Left renal cortex interstitium (tissue), 4 donors: ENCODE measurements around the gene MANSC1. TPM values are rescaled to one million over a fixed set of nuclear protein-coding genes. Genes with fewer than 3 reads are reported as not detected.
"Not testable (repeated sequence)": the region's sequence is repeated elsewhere in the genome, so short reads cannot be mapped to it uniquely, and the experiment has no call there.

Source experiments
- DNase-seq, 4 donors: peaks; one replicate each; pipeline ENCODE4 v3.0.0-alpha.2; 2013; ENCODE audit warnings: low read depth in 4 of 4, low spot score in 2 of 4, missing footprints in 1 of 4
- polyA plus RNA-seq, 4 donors: library from polyadenylated mRNA; unstranded; fragments of 120-200 nt; gene quantifications; one replicate each; pipeline ENCODE4 v1.2.1, GENCODE V29; 2013; ENCODE audit not compliant: insufficient read length in 4 of 4

Gene MANSC1
- polyA plus RNA-seq, 4 donors, result 28.2 to 35.6 (median 31.9) TPM

DNA sequence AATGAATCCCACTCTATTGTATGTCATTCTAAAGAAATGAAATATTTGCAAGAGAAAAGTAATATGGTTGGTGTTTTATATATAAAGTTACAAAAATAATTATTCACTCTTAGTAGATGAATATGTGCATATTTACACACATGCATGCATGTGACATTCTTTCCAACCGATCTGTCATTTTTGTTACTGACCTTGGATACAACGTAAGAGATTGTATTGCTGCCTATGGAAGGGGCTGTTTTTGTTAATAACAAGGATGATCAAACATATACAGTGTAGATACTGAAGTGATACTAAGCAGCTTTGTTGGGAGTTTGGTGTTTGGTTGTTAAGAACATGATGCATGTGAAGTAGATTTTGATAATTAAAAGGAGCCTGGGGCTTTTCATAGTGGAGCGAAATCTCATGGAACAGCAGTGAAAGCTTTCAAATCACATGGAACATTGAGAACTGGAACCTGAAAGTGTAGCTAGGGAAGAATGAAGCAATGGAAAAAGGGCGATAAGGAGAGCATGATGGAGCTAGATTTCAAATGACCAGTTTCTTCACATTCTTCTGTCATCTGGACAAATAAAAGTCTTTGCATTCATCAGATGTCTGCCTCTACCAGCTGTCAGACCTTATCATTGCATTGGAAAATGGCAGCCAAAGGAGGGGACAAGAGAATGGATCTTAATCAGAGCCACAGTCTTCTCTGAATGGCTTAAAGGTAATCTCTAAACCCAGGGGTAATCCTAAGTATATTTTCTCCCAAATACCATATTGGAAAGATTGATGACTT, 16.8 kb upstream of the MANSC1 start:
- DNase-seq, result no peak

DNA sequence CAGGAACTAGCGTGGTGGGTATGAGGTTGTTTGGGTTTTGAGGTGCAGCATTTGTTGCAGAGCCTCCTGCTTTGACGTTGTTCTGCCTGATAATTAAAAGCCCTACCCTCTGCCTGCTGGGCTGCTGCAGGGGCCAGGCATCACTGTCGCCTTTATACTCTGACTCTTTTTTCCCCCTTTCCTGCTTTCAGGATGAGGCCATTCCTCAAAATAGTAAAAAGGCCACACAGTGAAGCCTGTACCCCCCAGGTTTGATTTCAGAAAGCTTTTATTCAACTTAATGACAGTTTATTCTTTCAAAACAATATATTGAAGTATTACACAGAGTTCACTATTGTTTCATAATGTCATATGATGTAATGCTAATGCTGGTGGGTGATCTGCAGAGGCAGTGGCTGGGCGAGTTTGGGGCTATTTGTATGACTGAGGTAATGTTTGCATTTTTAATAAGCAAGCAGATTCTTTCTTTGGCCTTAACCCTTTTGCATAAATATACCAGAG, 15.9 kb upstream of the MANSC1 start:
- DNase-seq, result no peak

- DNase-seq, result no peak
Observed at GRCh38 chr12:12365446-12365802, 15.4 kb upstream of the MANSC1 start.

- no peak for DNase-seq
Observed at GRCh38 chr12:12364787-12365445, 14.9 kb upstream of the MANSC1 start.

- no peak for DNase-seq
Observed at GRCh38 chr12:12358528-12358927, 8.5 kb upstream of the MANSC1 start.

DNA sequence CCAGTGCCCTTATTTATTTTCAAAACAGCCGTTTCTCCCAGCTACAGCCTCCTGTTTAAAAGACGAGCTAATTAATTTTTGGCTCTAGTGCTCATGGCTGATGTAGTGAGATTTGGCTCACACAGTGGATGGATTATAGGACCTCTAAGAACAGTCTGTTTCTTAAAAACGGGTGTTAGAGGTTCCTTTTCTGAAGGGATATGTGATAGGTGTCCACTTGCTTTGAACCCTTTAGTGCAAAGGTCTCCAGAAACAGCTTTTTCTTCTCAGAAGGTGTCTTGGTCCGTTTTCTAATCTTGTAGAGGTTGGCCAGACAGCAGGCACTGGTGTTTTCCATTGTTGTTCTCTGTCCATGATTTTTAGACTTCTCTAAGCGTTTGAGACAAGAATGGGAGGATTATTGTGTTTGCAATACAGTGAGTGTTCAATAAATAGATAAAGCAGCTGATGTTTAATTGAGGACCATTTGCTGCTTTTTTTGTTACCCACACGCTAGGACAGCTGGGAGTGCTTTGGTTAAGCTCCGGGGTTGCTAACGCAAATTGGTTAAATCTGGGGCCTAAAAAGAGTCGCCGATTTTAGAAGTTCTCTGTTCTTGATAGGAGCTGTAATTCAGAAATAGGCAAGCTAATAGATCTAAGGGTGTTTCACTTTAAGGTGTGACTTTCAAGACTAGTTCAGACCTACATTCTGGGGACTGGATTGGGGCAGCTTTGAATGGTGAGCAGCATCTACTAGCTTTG, 7.8 kb upstream of the MANSC1 start:
- DNase-seq, result peak in 2 of 4 donors; percentile 34 to 55

DNA sequence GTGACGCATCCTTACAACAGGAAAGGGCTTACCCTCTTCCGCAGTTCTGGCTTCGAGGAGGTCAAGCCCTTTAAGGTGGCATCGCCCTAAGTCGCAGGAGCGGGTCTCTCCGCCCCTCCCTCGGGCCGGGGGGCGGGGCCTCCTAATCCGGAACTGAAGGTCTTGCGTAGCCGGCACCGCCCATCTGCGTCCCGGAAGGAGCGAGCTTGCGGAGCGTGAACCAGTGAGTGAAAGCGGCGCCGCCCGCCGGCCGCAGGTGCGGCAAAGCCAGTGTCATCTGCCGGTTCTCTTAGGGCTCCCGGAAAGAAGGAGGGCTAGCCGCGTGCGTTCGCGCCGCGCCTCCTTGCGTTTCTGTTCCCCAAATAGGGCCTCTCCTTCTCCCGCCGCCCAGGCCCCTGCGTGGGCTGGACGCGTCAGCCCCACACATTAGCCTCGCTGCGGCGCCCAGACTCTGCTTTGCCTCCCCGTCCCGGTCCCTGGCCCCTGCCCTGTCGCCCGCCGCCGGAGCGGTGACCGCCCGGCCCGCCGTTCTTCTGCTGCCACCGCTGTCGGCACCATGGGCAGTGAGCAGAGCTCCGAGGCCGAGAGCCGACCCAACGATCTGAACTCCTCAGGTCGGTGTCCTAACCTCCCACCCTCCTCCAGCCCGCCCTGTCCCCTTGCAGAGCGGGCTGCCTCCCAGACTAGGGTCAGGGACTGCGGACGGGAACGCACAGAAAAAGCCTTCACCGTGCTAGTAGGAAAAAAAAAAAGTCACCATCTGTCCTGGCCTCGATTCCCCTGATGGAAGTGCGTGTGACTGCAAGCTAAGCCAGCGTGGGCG, 7.1 kb upstream of the MANSC1 start, which contains the start of gene BORCS5:
TSS of gene BORCS5 (plus strand) at position 183 of the 823 bp plus-strand sequence. CDS start at position 557, 374 bp downstream.
- DNase-seq, result peak; percentile 65 to 90 (median 84)

- DNase-seq, result no peak
Observed at GRCh38 chr12:12356467-12356895, 6.4 kb upstream of the MANSC1 start.

- DNase-seq, result no peak
Observed at GRCh38 chr12:12353807-12354206, 3.8 kb upstream of the MANSC1 start.

DNA sequence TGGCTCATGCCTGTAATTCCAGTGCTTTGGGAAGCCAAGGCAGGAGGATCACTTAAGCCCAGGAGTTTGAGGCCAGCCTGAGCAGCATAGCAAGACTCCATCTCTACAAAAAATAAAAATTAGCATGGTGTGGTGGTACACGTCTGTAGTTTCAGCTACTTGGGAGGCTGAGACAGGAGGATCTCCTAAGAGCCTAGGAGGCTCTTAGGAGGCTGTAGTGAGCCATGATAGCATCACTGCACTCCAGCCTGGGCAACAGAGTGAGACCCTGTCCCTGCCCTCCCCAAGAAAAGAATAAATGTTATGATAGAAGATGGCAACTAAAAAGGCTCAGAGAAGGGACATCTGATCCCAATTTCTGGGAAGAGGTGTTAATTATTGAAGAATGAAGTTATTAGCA, 3.2 kb upstream of the MANSC1 start:
- no peak for DNase-seq

DNA sequence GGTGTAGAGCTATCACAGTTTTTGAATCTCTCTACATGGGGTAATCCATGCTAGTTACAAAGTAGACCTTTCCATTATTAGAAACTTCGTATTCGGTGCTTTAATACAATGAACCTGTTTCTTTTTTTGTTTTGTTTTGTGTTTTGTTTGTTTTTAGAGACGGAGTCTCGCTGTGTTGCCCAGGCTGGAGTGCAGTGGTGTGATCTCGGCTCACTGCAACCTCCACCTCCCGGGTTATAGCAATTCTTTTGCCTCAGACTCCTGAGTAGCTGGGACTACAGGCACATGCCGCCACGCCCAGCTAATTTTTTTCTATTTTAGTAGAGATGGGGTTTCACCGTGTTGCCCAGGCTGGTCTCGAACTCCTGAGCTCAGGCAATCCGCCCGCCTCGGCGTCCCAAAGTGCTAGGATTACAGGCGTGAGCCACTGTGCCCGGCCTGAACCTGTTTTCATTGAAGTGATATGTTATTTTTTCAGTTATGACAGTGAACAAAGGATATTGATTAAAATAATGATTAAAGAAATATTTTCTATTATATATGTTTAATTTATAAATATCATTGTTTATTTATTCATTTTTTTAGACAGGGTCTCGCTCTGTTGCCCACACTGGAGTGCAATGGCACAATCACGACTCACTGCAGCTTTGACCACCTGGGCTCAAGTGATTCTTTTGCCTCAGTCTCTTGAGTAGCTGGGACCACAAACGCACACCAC, 1.6 kb upstream of the MANSC1 start:
- DNase-seq, result not testable (repeated sequence)

DNA sequence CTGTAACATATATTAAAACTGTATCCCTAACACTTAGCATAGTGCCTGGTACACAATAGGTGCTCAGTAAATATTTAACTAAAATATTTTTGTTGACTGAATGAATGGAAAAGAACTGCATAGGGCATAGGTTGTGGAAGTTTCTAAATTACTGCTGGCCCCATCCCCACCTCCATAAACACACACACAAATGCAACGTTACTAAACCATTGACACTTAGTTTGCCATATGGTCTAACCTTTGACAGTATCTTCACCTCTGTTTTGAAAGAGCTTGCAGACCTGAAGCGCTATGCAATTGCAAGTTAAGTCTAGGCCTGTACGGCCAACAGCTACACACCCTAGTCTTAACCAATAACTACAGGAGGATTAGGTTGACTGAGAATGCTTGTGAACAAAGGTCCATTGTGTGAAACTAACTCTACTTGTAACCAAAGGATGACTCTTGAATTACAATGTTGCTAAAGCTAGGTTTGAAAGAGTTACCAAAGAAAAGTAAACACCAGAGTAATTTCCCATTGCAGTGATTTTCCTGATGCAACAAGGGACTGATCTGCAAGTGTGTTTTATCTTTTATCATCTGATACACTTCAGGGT, 924 bp upstream of the MANSC1 start:
- DNase-seq, result no peak

DNA sequence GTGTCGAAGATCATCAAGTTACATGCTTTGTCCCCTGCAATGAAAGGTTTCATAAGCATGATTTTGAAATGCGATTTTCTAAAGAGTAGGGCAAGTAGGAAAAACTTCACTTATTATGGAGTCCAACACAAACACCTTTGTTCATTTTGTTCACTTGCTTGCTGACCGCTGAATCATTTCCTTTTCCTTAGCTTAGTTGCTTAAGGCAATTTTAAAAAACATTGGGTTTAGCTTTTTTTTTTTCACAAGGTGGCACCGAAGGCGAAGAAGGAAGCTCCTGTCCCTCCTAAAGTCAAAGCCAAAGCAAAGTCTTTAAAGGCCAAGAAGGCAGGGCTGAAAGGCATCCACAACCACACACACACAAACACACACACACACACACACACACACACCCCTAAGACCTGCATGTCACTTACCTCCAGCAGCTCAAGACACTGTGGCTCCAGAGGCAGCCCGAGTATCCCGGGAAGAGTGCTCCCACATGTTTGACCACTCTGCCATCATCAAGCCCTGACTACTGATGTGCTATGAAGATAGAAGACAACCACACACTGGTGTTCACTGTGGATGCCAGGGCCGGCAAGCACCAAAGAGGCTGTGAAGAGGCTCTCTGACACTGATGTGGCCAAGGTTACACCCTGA, 11.4 kb downstream of the MANSC1 start:
- no peak for DNase-seq

GRCh38 chr12:12336511-12336910, 13.5 kb downstream of the MANSC1 start:
- no peak for DNase-seq

DNA sequence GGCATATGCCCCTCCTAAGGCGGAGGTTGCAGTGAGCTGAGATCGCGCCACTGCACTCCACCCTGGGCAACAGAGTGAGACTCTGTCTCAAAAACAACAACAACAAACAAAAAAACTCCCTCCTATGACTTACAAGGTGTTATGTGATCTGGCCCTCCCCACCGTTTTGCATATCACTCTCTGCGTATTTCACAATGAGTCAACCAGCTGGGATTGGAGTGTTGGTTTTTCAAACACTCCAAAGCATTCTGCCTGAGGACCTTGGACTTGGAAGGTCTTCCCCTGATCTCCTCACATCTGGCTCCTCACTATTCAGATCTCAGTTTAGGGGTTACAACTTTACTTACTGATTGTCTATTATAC, 14.0 kb downstream of the MANSC1 start:
- no peak for DNase-seq

DNA sequence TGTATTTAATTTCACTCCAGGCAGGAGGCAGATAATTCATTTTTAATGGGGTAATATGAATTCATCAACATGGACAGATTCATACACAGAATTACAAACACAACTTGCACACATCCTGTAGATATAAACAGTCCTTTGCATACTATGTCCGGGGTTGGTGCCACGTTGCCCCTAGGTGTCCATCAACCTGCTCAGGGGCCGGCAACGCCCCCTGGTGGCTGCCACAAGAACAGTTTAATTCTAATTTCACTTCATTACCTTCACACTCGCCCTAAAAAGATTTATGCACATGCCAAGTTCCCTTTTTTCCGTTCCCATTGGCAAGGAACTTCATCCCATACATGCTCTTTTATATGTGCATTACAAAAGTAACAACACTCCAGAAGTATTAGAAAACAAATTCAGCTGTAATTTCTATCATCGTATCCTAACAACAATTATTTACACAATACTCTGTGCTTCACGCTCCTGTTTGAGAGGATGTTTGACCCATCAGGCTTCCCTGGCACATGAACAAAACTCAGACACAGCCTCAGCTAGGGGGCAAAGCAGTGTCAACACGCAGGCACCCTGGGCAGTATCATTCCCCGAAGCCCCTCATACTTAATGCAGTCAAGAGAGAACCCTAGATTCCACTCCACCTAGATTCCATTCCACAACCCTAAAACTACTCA, 15.5 kb downstream of the MANSC1 start:
- DNase-seq, result no peak

- DNase-seq, result no peak
Observed at GRCh38 chr12:12333407-12334366, 16.4 kb downstream of the MANSC1 start.
